Hepatocyte (in vitro differentiated cells): ENCODE measurements around the gene RAB4A. TPM values are rescaled to one million over a fixed set of nuclear protein-coding genes. Genes with fewer than 3 reads are reported as not detected.
"Not testable (repeated sequence)": the region's sequence is repeated elsewhere in the genome, so short reads cannot be mapped to it uniquely, and the experiment has no call there.

Experiments
- DNase-seq: peaks from one replicate; pipeline ENCODE4 v3.0.0-alpha.2; 2016; ENCODE audit warnings: low spot score
- H2AFZ ChIP-seq: fragments of 200-600 bp; sonication (generic); 2 replicates; pipeline ENCODE4 v1.6.0; 2016; ENCODE audit warnings: antibody characterized with exemption, mild to moderate bottlenecking
- H3K27ac ChIP-seq: fragments of 200-600 bp; sonication (generic); 2 replicates; pipeline ENCODE4 v1.5.1; 2016; ENCODE audit warnings: mild to moderate bottlenecking
- H3K27me3 ChIP-seq: fragments of 200-600 bp; sonication (generic); 2 replicates; pipeline ENCODE4 v1.6.1; 2016
- H3K36me3 ChIP-seq: fragments of 200-600 bp; sonication (generic); replicated peaks from 2 replicates; pipeline ENCODE4 v1.5.1; 2016; ENCODE audit warnings: low read depth; ENCODE audit not compliant: insufficient read depth
- H3K4me1 ChIP-seq: fragments of 200-600 bp; sonication (generic); 2 replicates; pipeline ENCODE4 v1.5.1; 2016; ENCODE audit warnings: mild to moderate bottlenecking, moderate library complexity; ENCODE audit not compliant: insufficient read depth
- H3K4me2 ChIP-seq: fragments of 200-600 bp; sonication (generic); 2 replicates; pipeline ENCODE4 v1.6.0; 2016
- H3K4me3 ChIP-seq: fragments of 200-600 bp; sonication (generic); 2 replicates; pipeline ENCODE4 v1.5.1; 2016; ENCODE audit warnings: mild to moderate bottlenecking
- H3K79me2 ChIP-seq: fragments of 200-600 bp; sonication (generic); 2 replicates; pipeline ENCODE4 v1.6.0; 2017; ENCODE audit warnings: mild to moderate bottlenecking
- H3K9me2 ChIP-seq: fragments of 200-600 bp; sonication (generic); replicated peaks from 2 replicates; pipeline ENCODE4 v1.6.0; 2017; ENCODE audit warnings: mild to moderate bottlenecking; ENCODE audit not compliant: insufficient read depth
- H3K9me3 ChIP-seq: fragments of 200-600 bp; sonication (generic); 2 replicates; pipeline ENCODE4 v1.5.1; 2016; ENCODE audit warnings: low read depth, mild to moderate bottlenecking
- H4K20me1 ChIP-seq: fragments of 200-600 bp; sonication (generic); 2 replicates; pipeline ENCODE4 v1.6.0; 2016; ENCODE audit warnings: mild to moderate bottlenecking; ENCODE audit not compliant: insufficient read depth, poor library complexity, severe bottlenecking
- EZH2 ChIP-seq: fragments of 200-600 bp; sonication (generic); IDR thresholded peaks from 2 replicates; pipeline ENCODE4 v1.6.1; 2016; ENCODE audit warnings: antibody characterized with exemption, mild to moderate bottlenecking, borderline replicate concordance
- EZH2phosphoT487 ChIP-seq: fragments of 200-600 bp; sonication (generic); IDR thresholded peaks from one replicate; pipeline ENCODE4 v1.6.1; 2018; ENCODE audit warnings: antibody characterized with exemption, mild to moderate bottlenecking, low read depth, moderate library complexity; ENCODE audit not compliant: unreplicated experiment, severe bottlenecking
- WGBS: methylation state at CpG from one replicate; pipeline ENCODE4 v1.1.6; 2016; ENCODE audit warnings: low lambda C conversion rate; ENCODE audit errors: missing lambda C conversion rate; 5-methylcytosine and 5-hydroxymethylcytosine counted together
- polyA plus RNA-seq: library from polyadenylated mRNA; unstranded; fragments of >200 nt; fragmentation: Nextera tagmentation; extraction: Ambion mirVana; gene quantifications from 2 replicates; pipeline ENCODE4 v1.2.1, GENCODE V29; 2016
- total RNA-seq: library from RNA; depleted of rRNA; stranded (reverse); fragments of >200 nt; gene quantifications from 2 replicates; pipeline ENCODE4 v1.2.3, GENCODE V29; 2014
- TF ChIP-seq, protein P1 (sequence below): fragments of 200-600 bp; sonication (generic); IDR thresholded peaks from 2 replicates; pipeline ENCODE4 v1.5.1; 2016; ENCODE audit warnings: antibody characterized with exemption, mild to moderate bottlenecking; ENCODE audit not compliant: poor library complexity

The RAB4A gene
- total and polyA plus RNA-seq, 2 experiments from 2014 or later = 47.7 to 54.3 TPM

DNA sequence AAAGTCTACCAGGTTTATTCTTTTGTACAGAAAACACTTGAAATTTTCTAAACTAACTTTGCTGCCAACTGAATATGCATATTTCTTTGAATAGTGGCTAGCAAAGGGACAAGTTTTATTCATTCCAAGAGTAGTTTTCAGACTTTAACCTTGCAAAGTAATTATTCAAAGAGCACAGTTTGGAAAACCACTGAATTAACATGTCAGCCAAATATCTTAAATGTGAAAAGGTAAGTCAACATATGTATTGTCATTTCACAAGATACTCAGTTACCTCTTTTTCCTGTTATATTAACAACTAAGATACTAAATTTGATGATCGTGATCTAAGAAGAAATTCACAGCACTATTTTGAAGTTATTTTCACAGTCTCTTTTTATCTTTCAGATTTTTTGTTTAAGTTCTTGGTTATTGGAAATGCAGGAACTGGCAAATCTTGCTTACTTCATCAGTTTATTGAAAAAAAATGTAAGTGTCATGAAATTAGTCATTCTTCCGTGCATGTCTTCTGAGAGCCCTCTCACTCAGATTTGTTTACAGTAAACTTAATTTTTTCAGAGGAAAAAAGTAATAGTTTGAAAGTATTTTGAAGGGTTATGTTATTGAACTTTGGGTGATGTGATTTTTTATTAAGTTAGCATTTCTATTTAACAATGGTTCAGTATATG lies 15.3 kb downstream of the RAB4A start:
- H2AFZ ChIP-seq = no peak overlapping the region
- no peaks in the 10 kb centered on the region for H3K9me2 ChIP-seq
- H4K20me1 ChIP-seq = peaks cover 27% of the 10 kb centered on the region
- no peak for DNase-seq
- H3K4me2 ChIP-seq = no peak overlapping the region
- no peaks in the 10 kb centered on the region for H3K36me3 ChIP-seq
- no peak overlapping the region for H3K4me3 ChIP-seq
- H3K27ac ChIP-seq = no peak overlapping the region
- TF ChIP-seq EZH2phosphoT487 (no peak), EZH2 (no peak)
- TF ChIP-seq, protein P1, sequence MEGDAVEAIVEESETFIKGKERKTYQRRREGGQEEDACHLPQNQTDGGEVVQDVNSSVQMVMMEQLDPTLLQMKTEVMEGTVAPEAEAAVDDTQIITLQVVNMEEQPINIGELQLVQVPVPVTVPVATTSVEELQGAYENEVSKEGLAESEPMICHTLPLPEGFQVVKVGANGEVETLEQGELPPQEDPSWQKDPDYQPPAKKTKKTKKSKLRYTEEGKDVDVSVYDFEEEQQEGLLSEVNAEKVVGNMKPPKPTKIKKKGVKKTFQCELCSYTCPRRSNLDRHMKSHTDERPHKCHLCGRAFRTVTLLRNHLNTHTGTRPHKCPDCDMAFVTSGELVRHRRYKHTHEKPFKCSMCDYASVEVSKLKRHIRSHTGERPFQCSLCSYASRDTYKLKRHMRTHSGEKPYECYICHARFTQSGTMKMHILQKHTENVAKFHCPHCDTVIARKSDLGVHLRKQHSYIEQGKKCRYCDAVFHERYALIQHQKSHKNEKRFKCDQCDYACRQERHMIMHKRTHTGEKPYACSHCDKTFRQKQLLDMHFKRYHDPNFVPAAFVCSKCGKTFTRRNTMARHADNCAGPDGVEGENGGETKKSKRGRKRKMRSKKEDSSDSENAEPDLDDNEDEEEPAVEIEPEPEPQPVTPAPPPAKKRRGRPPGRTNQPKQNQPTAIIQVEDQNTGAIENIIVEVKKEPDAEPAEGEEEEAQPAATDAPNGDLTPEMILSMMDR = no peak
- no peaks in the 10 kb centered on the region for H3K27me3 ChIP-seq
- WGBS = 82% methylated on average over 2 of the region's 2 CpGs
- H3K9me3 ChIP-seq = no peaks in the 10 kb centered on the region
- no peaks in the 10 kb centered on the region for H3K4me1 ChIP-seq
- peaks cover 99% of the 10 kb centered on the region for H3K79me2 ChIP-seq

DNA sequence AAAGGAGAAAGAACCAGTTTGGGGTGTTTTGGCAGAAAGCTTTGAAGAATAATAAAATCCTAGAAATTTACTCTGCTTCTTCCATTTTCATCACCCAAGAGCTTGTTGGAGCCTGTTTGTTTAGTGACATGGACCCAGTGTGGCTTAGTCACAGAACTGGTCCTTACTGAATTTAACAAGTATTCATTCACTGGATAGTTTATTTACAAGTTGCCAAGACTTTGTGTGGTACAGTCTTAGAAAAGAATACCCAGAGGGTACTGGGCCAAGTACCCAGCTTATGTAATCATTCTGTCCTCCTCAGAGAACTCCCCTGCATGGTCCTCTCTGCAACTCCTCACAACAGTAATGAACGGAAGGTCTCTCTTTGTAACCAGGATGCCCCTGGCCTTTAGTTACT lies 16.4 kb downstream of the RAB4A start:
- H3K4me3 ChIP-seq = no peak overlapping the region
- H3K27me3 ChIP-seq = no peaks in the 10 kb centered on the region
- H3K36me3 ChIP-seq = no peaks in the 10 kb centered on the region
- no peaks in the 10 kb centered on the region for H3K4me1 ChIP-seq
- no peak overlapping the region for H3K27ac ChIP-seq
- H2AFZ ChIP-seq = no peak overlapping the region
- 83% methylated on average over 1 of the region's 1 CpG for WGBS
- H3K9me2 ChIP-seq = no peaks in the 10 kb centered on the region
- TF ChIP-seq, protein P1 = no peak
- no peak for TF ChIP-seq EZH2
- TF ChIP-seq EZH2phosphoT487 = no peak
- peaks cover 24% of the 10 kb centered on the region for H4K20me1 ChIP-seq
- no peaks in the 10 kb centered on the region for H3K9me3 ChIP-seq
- DNase-seq = no peak
- H3K79me2 ChIP-seq = peaks cover 95% of the 10 kb centered on the region
- H3K4me2 ChIP-seq = no peak overlapping the region

DNA sequence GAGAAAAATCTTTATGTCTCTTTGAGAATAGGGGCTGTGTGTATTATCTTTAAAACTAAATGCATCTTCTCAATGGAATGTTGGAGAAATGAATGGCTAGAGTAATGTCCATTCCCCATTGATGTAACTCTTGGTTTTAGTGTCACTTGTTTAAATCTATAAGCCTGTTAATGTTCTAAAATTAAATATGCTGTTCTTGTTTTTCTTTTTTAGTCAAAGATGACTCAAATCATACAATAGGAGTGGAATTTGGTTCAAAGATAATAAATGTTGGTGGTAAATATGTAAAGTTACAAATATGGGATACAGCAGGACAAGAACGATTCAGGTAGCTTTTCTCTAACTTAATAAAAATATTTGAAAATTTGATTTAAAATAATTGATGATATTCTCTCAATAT lies 17.6 kb downstream of the RAB4A start:
- Histone ChIP-seq H3K36me3 (no peaks in the 10 kb centered on the region), H3K4me3 (no peak overlapping the region), H3K27ac (no peak overlapping the region), H3K9me2 (no peaks in the 10 kb centered on the region), H2AFZ (no peak overlapping the region), H3K4me1 (no peaks in the 10 kb centered on the region), H4K20me1 (peaks cover 20% of the 10 kb centered on the region), H3K27me3 (no peaks in the 10 kb centered on the region), H3K79me2 (peaks cover 89% of the 10 kb centered on the region), H3K9me3 (no peaks in the 10 kb centered on the region), H3K4me2 (no peak overlapping the region)
- no peak for DNase-seq
- whole genome bisulfite sequencing = 100% methylated on average over 1 of the region's 1 CpG
- TF ChIP-seq EZH2phosphoT487 (no peak), EZH2 (no peak)
- TF ChIP-seq, protein P1 = no peak

DNA sequence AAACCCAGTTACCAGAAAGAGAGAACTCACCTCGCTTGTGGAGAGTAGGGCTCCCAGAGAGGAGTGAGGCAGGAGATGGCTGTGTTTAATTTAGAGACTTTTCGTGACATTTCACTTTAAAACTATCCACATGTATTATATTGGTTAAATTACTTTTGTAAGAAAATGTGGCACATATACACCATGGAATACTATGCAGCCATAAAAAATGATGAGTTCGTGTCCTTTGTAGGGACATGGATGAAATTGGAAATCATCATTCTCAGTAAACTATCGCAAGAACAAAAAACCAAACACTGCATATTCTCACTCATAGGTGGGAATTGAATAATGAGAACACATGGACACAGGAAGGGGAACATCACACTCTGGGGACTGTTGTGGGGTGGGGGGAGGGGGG lies 20.8 kb downstream of the RAB4A start:
- not testable (repeated sequence) for H2AFZ ChIP-seq, H3K27ac ChIP-seq, H3K9me2 ChIP-seq, H3K27me3 ChIP-seq, H3K36me3 ChIP-seq, H3K4me2 ChIP-seq, H3K4me3 ChIP-seq, H4K20me1 ChIP-seq, DNase-seq, H3K9me3 ChIP-seq, H3K4me1 ChIP-seq
- WGBS = 99% methylated on average over 4 of the region's 4 CpGs
- peaks cover 57% of the 10 kb centered on the region for H3K79me2 ChIP-seq
